ENCODE data around the gene CBX1.
"Not testable (repeated sequence)": the region's sequence is repeated elsewhere in the genome, so short reads cannot be mapped to it uniquely, and the experiment has no call there.

Gene CBX1

GRCh38 chr17:48051706-48052486 is 49.4 kb downstream of the CBX1 start:
- peak; percentile 62 for DNase-seq (ENCODE audit: low spot score)

- DNase-seq (ENCODE audit: low spot score): no peak
Observed at GRCh38 chr17:48051283-48051682, 50.0 kb downstream of the CBX1 start.

GRCh38 chr17:48048384-48049126 is 52.7 kb downstream of the CBX1 start:
- peak; percentile 74 for DNase-seq (ENCODE audit: low spot score)

- DNase-seq (ENCODE audit: low spot score): peak; percentile 100
Observed at GRCh38 chr17:48047741-48048383, 53.4 kb downstream of the CBX1 start, which contains the start of gene NFE2L1. NFE2L1 (plus strand) TSS chr17:48048359; CDS start chr17:48051119, 2,760 bp downstream.

GRCh38 chr17:48047113-48047740 is 54.1 kb downstream of the CBX1 start:
- no peak for DNase-seq (ENCODE audit: low spot score)

- DNase-seq (ENCODE audit: low spot score): no peak
Observed at GRCh38 chr17:48046296-48046695, 55.0 kb downstream of the CBX1 start.

- DNase-seq (ENCODE audit: low spot score): no peak
Observed at GRCh38 chr17:48045316-48046001, 55.8 kb downstream of the CBX1 start.

- DNase-seq (ENCODE audit: low spot score): no peak
Observed at GRCh38 chr17:48044851-48045250, 56.4 kb downstream of the CBX1 start.

- DNase-seq (ENCODE audit: low spot score): no peak
Observed at GRCh38 chr17:48043176-48043575, 58.1 kb downstream of the CBX1 start.

GRCh38 chr17:48038687-48039086 is 62.6 kb downstream of the CBX1 start:
- DNase-seq (ENCODE audit: low spot score): no peak

GRCh38 chr17:48037838-48038323 is 63.4 kb downstream of the CBX1 start:
- no peak for DNase-seq (ENCODE audit: low spot score)

- no peak for DNase-seq (ENCODE audit: low spot score)
Observed at GRCh38 chr17:48037036-48037837, 64.0 kb downstream of the CBX1 start, which contains the start of gene COPZ2. COPZ2 (minus strand) TSS chr17:48037797; CDS start chr17:48037777, 20 bp downstream.

- DNase-seq (ENCODE audit: low spot score): no peak
Observed at GRCh38 chr17:48036693-48037035, 64.6 kb downstream of the CBX1 start.

- not testable (repeated sequence) for DNase-seq (ENCODE audit: low spot score)
Observed at GRCh38 chr17:48034734-48035133, 66.5 kb downstream of the CBX1 start.

GRCh38 chr17:48031966-48032365 is 69.3 kb downstream of the CBX1 start:
- DNase-seq (ENCODE audit: low spot score): no peak

GRCh38 chr17:48030531-48030930 is 70.7 kb downstream of the CBX1 start:
- no peak for DNase-seq (ENCODE audit: low spot score)

- no peak for DNase-seq (ENCODE audit: low spot score)
Observed at GRCh38 chr17:48028736-48029135, 72.5 kb downstream of the CBX1 start.

GRCh38 chr17:48027322-48027981 is 73.8 kb downstream of the CBX1 start:
- DNase-seq (ENCODE audit: low spot score): no peak

GRCh38 chr17:48026502-48027321 is 74.6 kb downstream of the CBX1 start:
- peak; percentile 79 for DNase-seq (ENCODE audit: low spot score)
